ENCODE results near the gene DTWD2.

- TF ChIP-seq POLR2A (IDR thresholded peaks at IDR 0.05; ENCODE audit: extremely low read depth, insufficient read length) (no peak), CTCF (IDR thresholded peaks at IDR 0.05; ENCODE audit: low read depth, low read length) (no peak), MAX (IDR thresholded peaks at IDR 0.05; ENCODE audit: low read depth, low read length) (no peak)
Measured at GRCh38 chr5:119036101-119036762, 47.9 kb upstream of the DTWD2 start.
